Testis (tissue), 2 donors: Measurements from ENCODE around the gene INPP5F.

Source experiments
- POLR2A ChIP-seq: fragments of 450-650 bp; IDR thresholded peaks from one replicate; pipeline ENCODE4 v1.6.1; 2017; ENCODE audit warnings: antibody characterized with exemption, mild to moderate bottlenecking, moderate library complexity
- TF ChIP-seq, protein P1 (sequence below), 3 experiments: fragments of 450-650 bp in 2 of 3; fragments of 200-600 bp in 1 of 3; sonication (generic) in 1 of 3; IDR thresholded peaks; one replicate each; pipeline ENCODE4 v1.5.1; 2016 to 2019; ENCODE audit warnings: antibody characterized with exemption in 3 of 3, mild to moderate bottlenecking in 2 of 3, moderate library complexity in 1 of 3

DNA sequence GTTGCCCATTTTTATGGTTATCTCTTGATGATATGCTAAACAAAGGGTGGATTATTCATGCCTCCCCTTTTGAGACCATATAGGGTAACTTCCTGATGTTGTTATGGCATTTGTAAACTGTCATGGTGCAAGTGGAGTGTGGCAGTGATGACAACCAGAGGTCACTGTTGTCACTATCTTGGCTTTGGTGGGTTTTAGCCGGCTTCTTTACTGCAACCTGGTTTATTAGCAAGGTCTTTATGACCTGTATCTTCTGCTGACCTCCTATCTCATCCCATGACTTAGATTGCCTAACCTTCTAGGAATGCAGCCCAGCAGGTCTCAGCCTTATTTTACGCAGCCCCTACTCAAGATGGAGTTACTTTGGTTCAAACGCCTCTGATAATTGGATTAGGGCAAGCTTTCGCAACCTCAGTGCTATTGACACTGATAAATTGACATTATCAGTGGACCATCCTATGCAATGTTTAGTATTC, 37.8 kb upstream of the INPP5F start:
- TF ChIP-seq, protein P1, sequence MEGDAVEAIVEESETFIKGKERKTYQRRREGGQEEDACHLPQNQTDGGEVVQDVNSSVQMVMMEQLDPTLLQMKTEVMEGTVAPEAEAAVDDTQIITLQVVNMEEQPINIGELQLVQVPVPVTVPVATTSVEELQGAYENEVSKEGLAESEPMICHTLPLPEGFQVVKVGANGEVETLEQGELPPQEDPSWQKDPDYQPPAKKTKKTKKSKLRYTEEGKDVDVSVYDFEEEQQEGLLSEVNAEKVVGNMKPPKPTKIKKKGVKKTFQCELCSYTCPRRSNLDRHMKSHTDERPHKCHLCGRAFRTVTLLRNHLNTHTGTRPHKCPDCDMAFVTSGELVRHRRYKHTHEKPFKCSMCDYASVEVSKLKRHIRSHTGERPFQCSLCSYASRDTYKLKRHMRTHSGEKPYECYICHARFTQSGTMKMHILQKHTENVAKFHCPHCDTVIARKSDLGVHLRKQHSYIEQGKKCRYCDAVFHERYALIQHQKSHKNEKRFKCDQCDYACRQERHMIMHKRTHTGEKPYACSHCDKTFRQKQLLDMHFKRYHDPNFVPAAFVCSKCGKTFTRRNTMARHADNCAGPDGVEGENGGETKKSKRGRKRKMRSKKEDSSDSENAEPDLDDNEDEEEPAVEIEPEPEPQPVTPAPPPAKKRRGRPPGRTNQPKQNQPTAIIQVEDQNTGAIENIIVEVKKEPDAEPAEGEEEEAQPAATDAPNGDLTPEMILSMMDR (IDR thresholded peaks at IDR 0.05), result no peak
- TF ChIP-seq POLR2A, result no peak
